Measurements from ENCODE around the gene SP140.

DNA sequence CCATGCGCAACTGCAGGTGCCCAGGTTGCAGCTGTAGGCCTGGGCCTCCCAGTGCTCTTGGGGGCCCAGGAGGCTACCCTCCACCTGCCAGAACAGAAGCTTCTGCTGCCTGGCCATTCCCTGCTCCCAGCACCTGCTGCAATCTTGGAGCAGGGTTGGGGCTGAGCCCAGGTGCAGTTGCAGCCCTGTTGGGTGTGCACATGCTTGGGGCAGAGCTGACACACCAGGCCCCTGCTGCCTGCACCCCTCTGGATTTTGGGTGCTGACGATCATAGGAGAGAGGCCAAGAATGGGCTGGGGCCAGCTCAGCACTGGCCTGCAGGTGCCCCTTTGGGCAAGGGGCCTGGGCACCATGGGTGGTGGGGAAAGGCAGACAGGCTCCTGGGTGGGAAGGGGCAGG, 80.9 kb downstream of the SP140 start:
- TF ChIP-seq, protein P1, sequence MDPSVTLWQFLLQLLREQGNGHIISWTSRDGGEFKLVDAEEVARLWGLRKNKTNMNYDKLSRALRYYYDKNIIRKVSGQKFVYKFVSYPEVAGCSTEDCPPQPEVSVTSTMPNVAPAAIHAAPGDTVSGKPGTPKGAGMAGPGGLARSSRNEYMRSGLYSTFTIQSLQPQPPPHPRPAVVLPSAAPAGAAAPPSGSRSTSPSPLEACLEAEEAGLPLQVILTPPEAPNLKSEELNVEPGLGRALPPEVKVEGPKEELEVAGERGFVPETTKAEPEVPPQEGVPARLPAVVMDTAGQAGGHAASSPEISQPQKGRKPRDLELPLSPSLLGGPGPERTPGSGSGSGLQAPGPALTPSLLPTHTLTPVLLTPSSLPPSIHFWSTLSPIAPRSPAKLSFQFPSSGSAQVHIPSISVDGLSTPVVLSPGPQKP (IDR thresholded peaks at IDR 0.05; ENCODE audit: low read depth, low read length), result no peak
- TF ChIP-seq, protein P2, sequence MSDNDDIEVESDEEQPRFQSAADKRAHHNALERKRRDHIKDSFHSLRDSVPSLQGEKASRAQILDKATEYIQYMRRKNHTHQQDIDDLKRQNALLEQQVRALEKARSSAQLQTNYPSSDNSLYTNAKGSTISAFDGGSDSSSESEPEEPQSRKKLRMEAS (IDR thresholded peaks at IDR 0.05; ENCODE audit: low read depth, low read length), result no peak

Measured in GM12878 (cell line).